A549 treated with Mapracorat at 1 μM for 4 hours (cell line): Measurements from ENCODE around the gene CLDN3. TPM values are rescaled to one million over a fixed set of nuclear protein-coding genes. Genes with fewer than 3 reads are reported as not detected.

Source experiments
- total RNA-seq: library from RNA; stranded (reverse); fragments of 200-300 nt; extraction: Qiagen RNA extraction; gene quantifications from 5 replicates; pipeline ENCODE4 v1.2.3, GENCODE V29; 2022

Gene CLDN3, protein sequence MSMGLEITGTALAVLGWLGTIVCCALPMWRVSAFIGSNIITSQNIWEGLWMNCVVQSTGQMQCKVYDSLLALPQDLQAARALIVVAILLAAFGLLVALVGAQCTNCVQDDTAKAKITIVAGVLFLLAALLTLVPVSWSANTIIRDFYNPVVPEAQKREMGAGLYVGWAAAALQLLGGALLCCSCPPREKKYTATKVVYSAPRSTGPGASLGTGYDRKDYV
- total RNA-seq = 1.7 to 3.9 TPM (median 3.5 TPM) in 5 replicates

DNA sequence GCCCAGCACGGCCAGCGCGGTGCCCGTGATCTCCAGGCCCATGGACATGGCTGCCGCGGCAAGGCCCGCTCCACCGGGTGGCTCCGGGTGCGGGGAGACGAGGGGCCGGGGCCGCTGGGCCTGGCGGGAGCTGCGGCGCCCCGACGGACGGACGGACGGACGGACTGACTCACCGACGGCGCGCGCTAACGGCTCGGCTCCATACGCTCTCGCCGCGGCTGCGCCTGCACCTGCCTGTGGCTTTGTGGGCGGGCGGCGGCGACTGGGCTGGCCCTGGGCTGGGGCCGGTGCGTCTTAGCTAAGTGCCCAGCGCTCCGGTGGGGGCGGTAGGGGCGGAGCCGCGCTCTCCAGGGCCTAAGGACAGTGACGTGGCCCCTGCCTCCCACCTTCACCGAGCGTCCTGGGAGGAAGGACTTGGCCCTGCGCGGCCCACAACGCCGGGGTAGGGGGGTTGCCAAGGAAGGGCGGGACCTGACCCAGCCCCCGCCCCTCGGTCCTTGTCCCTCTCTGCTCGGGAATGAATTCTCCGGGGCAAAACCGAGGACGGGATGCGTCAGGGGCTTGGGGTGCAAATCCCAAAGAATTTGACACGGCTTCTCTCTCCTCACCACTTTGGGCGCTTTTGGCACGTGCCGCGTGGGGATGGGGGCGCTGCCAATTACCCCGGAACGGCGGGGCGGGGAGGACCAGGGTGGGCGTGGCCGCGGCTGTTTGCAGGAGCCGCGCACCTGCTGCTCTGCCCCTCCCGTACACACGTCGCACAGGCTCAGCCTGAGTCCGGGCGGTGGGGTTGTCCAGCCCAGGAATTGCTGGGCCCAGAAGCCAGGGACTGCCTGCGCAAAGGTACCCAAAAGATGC is at the start of gene CLDN3:
Gene CLDN3 (minus strand): TSS at position 269 of the 858 bp plus-strand sequence. CDS start 221 bp downstream, at position 48.

DNA sequence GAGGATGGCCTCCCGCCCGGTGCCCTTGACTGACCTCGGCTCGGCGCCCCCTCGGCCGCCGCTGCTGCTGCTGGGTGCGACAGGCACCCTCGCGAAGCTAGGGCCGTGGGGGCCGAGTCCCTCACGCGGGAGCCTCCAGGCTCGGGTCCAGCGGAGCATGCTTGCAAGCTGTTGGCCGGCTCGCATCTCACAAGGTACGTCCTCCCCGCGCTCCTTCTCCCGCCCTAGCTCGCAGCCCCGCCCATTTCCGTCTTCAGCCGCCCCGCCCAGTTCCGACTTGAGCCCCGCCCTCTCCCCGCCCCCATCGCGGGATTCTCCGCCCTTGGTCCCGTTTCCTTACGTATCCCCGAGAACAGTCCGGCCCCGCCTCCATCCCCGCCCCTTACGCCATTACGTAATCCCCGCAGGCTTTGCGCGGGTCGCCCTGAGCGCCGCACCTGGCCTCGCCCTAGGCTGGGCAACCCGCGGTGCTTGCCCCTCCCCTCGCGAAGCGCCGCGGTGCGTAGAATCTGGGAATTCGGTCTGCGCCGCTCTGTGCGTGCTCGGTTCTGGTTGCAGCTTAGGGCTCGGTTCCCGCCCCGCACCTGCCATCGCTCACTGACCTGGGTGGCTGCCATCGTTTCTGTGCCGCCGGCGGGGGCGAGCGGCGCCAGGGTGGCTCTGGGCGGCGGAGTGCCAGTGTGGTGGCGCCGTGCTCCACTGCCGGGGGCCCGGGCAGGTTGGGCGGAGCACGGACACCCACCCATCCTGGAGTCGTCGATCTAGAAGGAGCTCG is 31.3 kb downstream of the CLDN3 start, which contains the start of gene ABHD11:
Gene ABHD11 (minus strand): TSS at position 191 of the 775 bp plus-strand sequence. CDS start 32 bp downstream, at position 159.

Other genes starting within 250 kb of the CLDN3 start
- gene BAZ1B, start 248.0 kb downstream of the CLDN3 start, total RNA-seq = 49.8 to 60.2 TPM (median 56.6 TPM) in 5 replicates
- 63.4 to 77.8 TPM (median 69.0 TPM) in 5 replicates for gene BCL7B, start 212.6 kb downstream of the CLDN3 start, total RNA-seq
- 48.4 to 52.2 TPM (median 50.4 TPM) in 5 replicates for gene TBL2, start 191.7 kb downstream of the CLDN3 start, total RNA-seq
- gene MLXIPL, start 145.7 kb downstream of the CLDN3 start, total RNA-seq = 0.61 to 1.6 TPM (median 0.95 TPM) in 5 replicates
- 3.3 to 6.4 TPM (median 5.5 TPM) in 5 replicates for gene VPS37D, start 102.4 kb downstream of the CLDN3 start, total RNA-seq
- 7.6 to 10.1 TPM (median 9.8 TPM) in 5 replicates for gene DNAJC30, start 86.8 kb downstream of the CLDN3 start, total RNA-seq
- gene BUD23, start 86.7 kb downstream of the CLDN3 start, total RNA-seq = 127 to 156 TPM (median 131 TPM) in 5 replicates
- gene STX1A, start 50.6 kb downstream of the CLDN3 start, total RNA-seq = 69.1 to 86.4 TPM (median 73.5 TPM) in 5 replicates
- 21.2 to 29.3 TPM (median 24.5 TPM) in 5 replicates for gene ABHD11, start 31.5 kb downstream of the CLDN3 start, total RNA-seq
- gene CLDN4, start 60.7 kb upstream of the CLDN3 start, total RNA-seq = 3.1 to 6.1 TPM (median 3.9 TPM) in 5 replicates
- gene METTL27, start 72.2 kb upstream of the CLDN3 start, total RNA-seq = 6.3 to 12.0 TPM (median 10.8 TPM) in 5 replicates
- 0.16 to 0.40 TPM (median 0.22 TPM) in 3 of 5 replicates, not detected in the others for gene TMEM270, start 90.9 kb upstream of the CLDN3 start, total RNA-seq